ENCODE measurements around the gene LEMD1. TPM values are rescaled to one million over a fixed set of nuclear protein-coding genes. Genes with fewer than 3 reads are reported as not detected.
"Not testable (repeated sequence)": the region's sequence is repeated elsewhere in the genome, so short reads cannot be mapped to it uniquely, and the experiment has no call there.

Gene LEMD1
- total RNA-seq, 1 donor from 2014 or later: not detected

DNA sequence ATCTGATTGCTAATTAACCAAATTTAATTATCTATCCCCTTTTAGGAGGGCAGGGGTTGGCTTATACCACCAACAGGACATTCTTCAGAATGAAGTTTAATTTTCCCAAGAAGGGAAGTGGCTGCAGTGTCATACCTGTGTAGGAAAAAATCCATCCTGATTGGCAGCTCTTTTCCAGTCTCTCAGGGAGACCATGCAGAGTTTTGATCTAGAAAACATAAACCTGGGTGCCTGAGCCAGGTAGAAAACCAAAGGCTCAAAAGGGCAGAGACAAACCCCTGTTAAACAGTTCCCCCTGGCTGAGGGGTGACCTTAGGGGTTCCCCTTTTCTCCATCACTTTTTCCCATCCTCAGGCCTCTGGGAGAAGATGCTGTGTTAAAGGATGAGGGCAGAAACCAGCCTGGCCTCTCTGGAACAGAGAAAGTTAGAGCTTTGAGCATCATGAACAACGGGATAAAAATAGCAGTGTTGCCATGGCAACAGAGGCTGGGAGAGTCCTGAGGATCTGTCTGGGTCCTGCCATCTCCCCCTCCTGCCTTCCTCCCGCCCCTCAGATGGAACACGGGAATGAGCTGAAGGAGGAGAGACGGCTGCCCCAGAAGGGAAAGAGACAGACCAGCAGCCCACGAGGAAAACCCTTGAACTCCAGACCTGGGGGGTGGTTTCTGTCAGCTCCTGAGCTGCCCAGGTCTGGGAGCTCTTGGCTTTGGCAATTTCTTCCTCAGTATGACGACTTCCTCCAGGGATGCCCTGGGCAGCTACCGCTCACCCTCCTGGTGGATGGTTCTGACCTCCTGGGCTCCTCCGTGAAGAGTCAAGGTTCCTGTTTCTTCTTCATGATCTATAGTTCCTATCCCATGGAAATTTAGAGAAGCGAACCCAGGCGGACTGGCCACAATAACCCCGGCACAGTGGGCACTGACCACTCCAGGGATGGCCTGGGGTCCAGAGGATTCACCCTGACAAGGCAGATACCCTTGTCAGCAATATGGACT lies 14.0 kb upstream of the LEMD1 start:
- Histone ChIP-seq H3K36me3 (no peaks in the 10 kb centered on the region), H3K4me1 (peaks cover 27% of the 10 kb centered on the region), H3K4me3 (no peak overlapping the region), H3K27me3 (no peaks in the 10 kb centered on the region), H3K27ac (no peak overlapping the region), H3K9me3 (no peaks in the 10 kb centered on the region)
- TF ChIP-seq POLR2A (IDR thresholded peaks at IDR 0.05): no peak
- no peak for TF ChIP-seq POLR2AphosphoS5 (IDR thresholded peaks at IDR 0.05; ENCODE audit: insufficient read depth in 1 of 2, low read depth in 1 of 2)
- TF ChIP-seq, protein P1, sequence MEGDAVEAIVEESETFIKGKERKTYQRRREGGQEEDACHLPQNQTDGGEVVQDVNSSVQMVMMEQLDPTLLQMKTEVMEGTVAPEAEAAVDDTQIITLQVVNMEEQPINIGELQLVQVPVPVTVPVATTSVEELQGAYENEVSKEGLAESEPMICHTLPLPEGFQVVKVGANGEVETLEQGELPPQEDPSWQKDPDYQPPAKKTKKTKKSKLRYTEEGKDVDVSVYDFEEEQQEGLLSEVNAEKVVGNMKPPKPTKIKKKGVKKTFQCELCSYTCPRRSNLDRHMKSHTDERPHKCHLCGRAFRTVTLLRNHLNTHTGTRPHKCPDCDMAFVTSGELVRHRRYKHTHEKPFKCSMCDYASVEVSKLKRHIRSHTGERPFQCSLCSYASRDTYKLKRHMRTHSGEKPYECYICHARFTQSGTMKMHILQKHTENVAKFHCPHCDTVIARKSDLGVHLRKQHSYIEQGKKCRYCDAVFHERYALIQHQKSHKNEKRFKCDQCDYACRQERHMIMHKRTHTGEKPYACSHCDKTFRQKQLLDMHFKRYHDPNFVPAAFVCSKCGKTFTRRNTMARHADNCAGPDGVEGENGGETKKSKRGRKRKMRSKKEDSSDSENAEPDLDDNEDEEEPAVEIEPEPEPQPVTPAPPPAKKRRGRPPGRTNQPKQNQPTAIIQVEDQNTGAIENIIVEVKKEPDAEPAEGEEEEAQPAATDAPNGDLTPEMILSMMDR (IDR thresholded peaks at IDR 0.05): no peak
- no peak for DNase-seq (ENCODE audit: extremely low spot score in 2 of 2)
- intact Hi-C loops (cut with DNase I): no loop called here

DNA sequence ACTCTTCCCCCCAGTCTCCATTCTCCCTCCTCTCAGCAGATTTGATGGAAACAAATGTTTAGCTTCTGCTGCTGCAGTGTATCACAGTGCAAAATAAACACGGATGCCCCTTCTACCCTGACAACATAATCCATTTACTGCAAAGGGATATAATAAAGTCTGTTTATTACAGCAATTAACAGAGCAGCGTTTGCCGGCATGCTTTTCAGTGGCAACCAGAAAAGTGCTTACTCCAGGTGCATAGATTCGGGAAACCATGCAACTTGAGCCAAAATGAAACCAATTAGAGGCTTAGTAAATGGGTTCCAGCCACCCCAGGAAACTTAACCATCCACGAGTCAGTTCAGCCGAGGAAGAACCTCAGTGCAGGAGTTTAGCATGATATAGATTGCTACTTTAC lies 12.9 kb upstream of the LEMD1 start:
- H3K9me3 ChIP-seq: no peaks in the 10 kb centered on the region
- H3K36me3 ChIP-seq: no peaks in the 10 kb centered on the region
- intact Hi-C loops (cut with DNase I): no loop called here
- DNase-seq (ENCODE audit: extremely low spot score in 2 of 2): no peak
- no peak overlapping the region for H3K27ac ChIP-seq
- H3K4me1 ChIP-seq: peaks cover 26% of the 10 kb centered on the region
- H3K27me3 ChIP-seq: no peaks in the 10 kb centered on the region
- TF ChIP-seq, protein P1 (IDR thresholded peaks at IDR 0.05): no peak
- TF ChIP-seq POLR2AphosphoS5 (IDR thresholded peaks at IDR 0.05; ENCODE audit: insufficient read depth in 1 of 2, low read depth in 1 of 2): no peak
- no peak for TF ChIP-seq POLR2A (IDR thresholded peaks at IDR 0.05)
- no peak overlapping the region for H3K4me3 ChIP-seq

DNA sequence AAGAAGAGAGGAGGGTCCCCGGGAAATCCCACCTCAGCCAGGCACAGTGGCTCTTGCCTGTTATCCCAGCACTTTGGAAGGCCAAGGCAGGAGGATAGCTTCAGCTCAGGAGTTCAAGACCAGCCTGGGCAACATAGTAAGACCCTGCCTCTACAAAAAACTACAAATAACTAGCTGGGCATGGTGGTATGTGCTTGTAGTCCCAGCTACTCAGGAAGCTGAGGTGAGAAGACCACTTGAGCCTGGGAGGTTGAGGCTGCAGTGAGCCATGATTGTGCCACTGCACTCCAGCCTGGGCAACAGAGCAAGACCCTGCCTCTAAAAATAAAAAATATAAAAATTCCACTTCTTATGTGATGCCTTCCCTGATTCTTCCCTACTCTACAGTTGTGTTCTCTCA lies 10.8 kb upstream of the LEMD1 start:
- H3K27me3 ChIP-seq; intact Hi-C loops (cut with DNase I); H3K27ac ChIP-seq; DNase-seq (ENCODE audit: extremely low spot score in 2 of 2); H3K36me3 ChIP-seq; H3K9me3 ChIP-seq; H3K4me1 ChIP-seq; H3K4me3 ChIP-seq: not testable (repeated sequence)

DNA sequence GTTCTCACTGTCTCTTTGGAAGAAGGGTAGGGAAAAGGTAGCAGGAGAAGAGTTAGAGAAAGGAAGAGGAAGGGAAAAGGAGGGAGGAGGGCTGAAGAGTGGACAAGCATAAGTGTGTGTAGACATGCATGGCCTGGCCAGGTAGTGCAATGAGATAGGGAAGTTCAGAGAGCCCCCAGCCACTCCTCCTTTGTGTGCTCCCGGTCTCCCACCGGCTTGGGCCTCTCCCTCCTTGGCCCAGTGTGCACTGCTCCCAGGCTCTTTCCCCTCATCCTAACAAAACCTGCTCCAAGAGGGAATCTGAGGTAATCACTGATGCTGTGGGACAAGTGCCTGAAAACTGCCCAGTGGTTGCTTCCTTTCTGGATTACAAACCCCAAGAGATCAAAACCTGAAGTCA lies 10.3 kb upstream of the LEMD1 start:
- intact Hi-C loops (cut with DNase I): no loop called here
- no peak for DNase-seq (ENCODE audit: extremely low spot score in 2 of 2)
- TF ChIP-seq POLR2AphosphoS5 (IDR thresholded peaks at IDR 0.05; ENCODE audit: insufficient read depth in 1 of 2, low read depth in 1 of 2): no peak
- TF ChIP-seq, protein P1 (IDR thresholded peaks at IDR 0.05): no peak
- TF ChIP-seq POLR2A (IDR thresholded peaks at IDR 0.05): no peak
- Histone ChIP-seq H3K36me3 (no peaks in the 10 kb centered on the region), H3K9me3 (no peaks in the 10 kb centered on the region), H3K4me1 (peaks cover 10% of the 10 kb centered on the region), H3K27ac (no peak overlapping the region), H3K27me3 (no peaks in the 10 kb centered on the region), H3K4me3 (no peak overlapping the region)

DNA sequence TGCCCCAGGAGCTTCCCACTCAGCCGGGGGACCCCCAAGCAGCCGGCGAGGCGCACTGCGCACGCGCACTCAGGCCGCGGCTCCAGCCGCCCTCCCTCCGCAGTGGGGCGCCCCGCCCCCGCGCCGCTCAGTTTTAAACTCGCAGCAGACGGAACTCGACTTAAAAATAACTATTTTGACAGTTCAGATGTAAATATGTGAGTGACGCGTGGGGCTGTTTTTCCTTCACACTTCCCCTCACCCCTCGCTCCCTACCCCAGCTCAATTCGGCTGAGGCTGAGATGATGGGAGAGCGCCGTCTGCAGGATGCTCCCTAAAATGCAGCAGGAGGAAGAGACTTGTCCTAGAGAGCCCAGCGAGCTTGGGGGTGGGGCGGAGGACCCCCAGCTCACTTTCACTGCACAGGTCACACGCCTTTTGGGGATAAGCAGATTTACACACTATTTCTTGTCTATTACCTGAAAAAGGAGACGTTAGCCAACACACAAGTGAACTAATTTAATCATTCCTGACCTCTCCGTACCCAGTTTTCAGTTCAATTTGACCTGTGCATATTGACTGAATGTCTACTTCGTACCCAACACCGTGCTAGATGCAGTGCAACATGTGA lies 8.9 kb upstream of the LEMD1 start:
- Histone ChIP-seq H3K4me1 (peaks cover 10% of the 10 kb centered on the region), H3K9me3 (no peaks in the 10 kb centered on the region), H3K4me3 (peak overlapping the region; percentile 47 to 59), H3K27me3 (no peaks in the 10 kb centered on the region), H3K27ac (no peak overlapping the region), H3K36me3 (no peaks in the 10 kb centered on the region)
- intact Hi-C loops (cut with DNase I): no loop called here
- DNase-seq (ENCODE audit: extremely low spot score in 2 of 2): no peak
- TF ChIP-seq POLR2A (IDR thresholded peaks at IDR 0.05): no peak
- TF ChIP-seq, protein P1 (IDR thresholded peaks at IDR 0.05): peak; percentile 30 to 46 (median 38)

Data from vagina (tissue), 2 donors.